Mesendoderm (in vitro differentiated cells): Measurements from ENCODE around the gene LRRC31.
A peak's percentile ranks its signal among the peaks of the same experiment; 100 is the strongest.

Experiments
- DNase-seq: peaks from one replicate; pipeline ENCODE4 v3.0.0; 2013
- H2AK5ac ChIP-seq: 2 replicates; pipeline ENCODE4 v1.6.1; 2013; ENCODE audit warnings: low read length, inconsistent platforms
- H2BK120ac ChIP-seq: 2 replicates; pipeline ENCODE4 v1.6.1; 2013; ENCODE audit warnings: low read depth, mild to moderate bottlenecking, low read length, moderate library complexity, mixed read lengths
- H2BK15ac ChIP-seq: replicated peaks from 2 replicates; pipeline ENCODE4 v1.6.1; 2013; ENCODE audit warnings: low read depth, mild to moderate bottlenecking, moderate library complexity
- H2BK5ac ChIP-seq: 2 replicates; pipeline ENCODE4 v1.6.1; 2013; ENCODE audit warnings: low read length, inconsistent platforms
- H3K18ac ChIP-seq: 2 replicates; pipeline ENCODE4 v1.6.1; 2013; ENCODE audit warnings: mild to moderate bottlenecking, low read length, mixed read lengths
- H3K23ac ChIP-seq: one replicate; pipeline ENCODE4 v1.6.1; 2013; ENCODE audit warnings: low read length
- H3K27ac ChIP-seq: 2 replicates; pipeline ENCODE4 v1.5.1; 2013; ENCODE audit warnings: low read depth, mild to moderate bottlenecking, inconsistent platforms, low read length, moderate library complexity
- H3K27me3 ChIP-seq: 2 replicates; pipeline ENCODE4 v1.6.1; 2013; ENCODE audit warnings: low read length, control low read depth, mild to moderate bottlenecking, inconsistent platforms; ENCODE audit not compliant: insufficient read depth, poor library complexity
- H3K36me3 ChIP-seq: 2 replicates; pipeline ENCODE4 v1.6.1; 2013; ENCODE audit warnings: low read length, inconsistent platforms; ENCODE audit not compliant: control insufficient read depth, insufficient read depth
- H3K4ac ChIP-seq: one replicate; pipeline ENCODE4 v1.6.1; 2013; ENCODE audit warnings: low read depth, mild to moderate bottlenecking, low read length, moderate library complexity
- H3K4me1 ChIP-seq: 2 replicates; pipeline ENCODE4 v1.6.1; 2013; ENCODE audit warnings: low read depth, low read length, inconsistent platforms; ENCODE audit not compliant: control insufficient read depth
- H3K4me2 ChIP-seq: 2 replicates; pipeline ENCODE4 v1.6.1; 2013; ENCODE audit warnings: low read length
- H3K4me3 ChIP-seq: 2 replicates; pipeline ENCODE4 v1.5.1; 2013; ENCODE audit warnings: mild to moderate bottlenecking, low read length
- H3K56ac ChIP-seq: one replicate; pipeline ENCODE4 v1.6.1; 2013; ENCODE audit warnings: low read length
- H3K79me1 ChIP-seq: 2 replicates; pipeline ENCODE4 v1.6.1; 2013; ENCODE audit warnings: low read length, inconsistent platforms
- H3K79me2 ChIP-seq: 2 replicates; pipeline ENCODE4 v1.6.1; 2013; ENCODE audit warnings: mild to moderate bottlenecking, low read length; ENCODE audit not compliant: control insufficient read depth, insufficient read depth
- H3K9ac ChIP-seq: 2 replicates; pipeline ENCODE4 v1.6.1; 2013; ENCODE audit warnings: low read length, inconsistent platforms
- H4K5ac ChIP-seq: one replicate; pipeline ENCODE4 v1.6.1; 2013; ENCODE audit warnings: low read length
- H4K8ac ChIP-seq: one replicate; pipeline ENCODE4 v1.6.1; 2013; ENCODE audit warnings: low read depth, mild to moderate bottlenecking, control low read depth, low read length, moderate library complexity
- WGBS: extraction: QIAGEN DNeasy Blood & Tissue Kit; methylation state at CpG from one replicate; pipeline ENCODE4 v1.1.7; 2013; ENCODE audit warnings: low lambda C conversion rate, missing lambda C conversion rate; ENCODE audit not compliant: insufficient coverage; ENCODE audit errors: extremely low coverage; 5-methylcytosine and 5-hydroxymethylcytosine counted together

LRRC31 gene

DNA sequence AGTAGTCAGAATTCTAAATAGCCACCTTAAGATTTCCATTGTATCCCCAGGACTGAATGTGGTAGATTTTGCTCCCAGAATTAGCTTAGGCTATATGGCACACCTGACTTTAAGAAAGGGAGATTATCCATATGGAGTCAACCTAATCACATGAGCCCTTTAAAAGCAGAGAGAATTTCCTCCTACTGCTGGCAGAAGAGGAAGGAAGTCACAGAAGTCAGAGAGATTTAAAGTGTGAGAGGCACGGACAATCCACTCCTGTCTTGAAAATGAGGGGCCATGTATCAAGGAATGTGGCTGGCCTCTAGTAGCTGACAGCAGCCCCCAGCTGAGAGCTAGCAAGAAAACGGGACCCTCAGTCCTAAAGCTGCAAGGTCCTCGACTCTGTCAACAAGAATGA is 26.8 kb downstream of the LRRC31 start:
- H3K79me2 ChIP-seq, result no peaks in the 10 kb centered on the region
- no peak overlapping the region for H2BK15ac ChIP-seq
- no peak overlapping the region for H3K4me3 ChIP-seq
- H2BK120ac ChIP-seq, result no peak overlapping the region
- no peaks in the 10 kb centered on the region for H3K36me3 ChIP-seq
- no peak overlapping the region for H3K4ac ChIP-seq
- no CpG with 5 or more reads among the region's 3 CpGs for WGBS
- H2AK5ac ChIP-seq, result no peak overlapping the region
- H2BK5ac ChIP-seq, result no peak overlapping the region
- H3K4me2 ChIP-seq, result no peak overlapping the region
- H3K27me3 ChIP-seq, result no peaks in the 10 kb centered on the region
- no peaks in the 10 kb centered on the region for H3K79me1 ChIP-seq
- no peak overlapping the region for H3K9ac ChIP-seq
- no peak for DNase-seq
- no peak overlapping the region for H3K56ac ChIP-seq
- no peak overlapping the region for H3K18ac ChIP-seq
- H3K4me1 ChIP-seq, result no peaks in the 10 kb centered on the region
- no peak overlapping the region for H4K5ac ChIP-seq
- no peak overlapping the region for H3K27ac ChIP-seq
- H3K23ac ChIP-seq, result no peak overlapping the region
- no peak overlapping the region for H4K8ac ChIP-seq

GRCh38 chr3:169841171-169841570 is 28.6 kb downstream of the LRRC31 start:
- no peaks in the 10 kb centered on the region for H3K27me3 ChIP-seq
- no peak overlapping the region for H2BK5ac ChIP-seq
- no peaks in the 10 kb centered on the region for H3K79me2 ChIP-seq
- H3K4ac ChIP-seq, result no peak overlapping the region
- H2BK120ac ChIP-seq, result no peak overlapping the region
- no CpG with 5 or more reads among the region's 4 CpGs for WGBS
- no peaks in the 10 kb centered on the region for H3K4me1 ChIP-seq
- H3K79me1 ChIP-seq, result no peaks in the 10 kb centered on the region
- H3K27ac ChIP-seq, result no peak overlapping the region
- H2BK15ac ChIP-seq, result no peak overlapping the region
- no peak overlapping the region for H3K56ac ChIP-seq
- H3K18ac ChIP-seq, result no peak overlapping the region
- no peak overlapping the region for H3K23ac ChIP-seq
- H3K4me2 ChIP-seq, result no peak overlapping the region
- DNase-seq, result no peak
- no peak overlapping the region for H4K5ac ChIP-seq
- no peak overlapping the region for H2AK5ac ChIP-seq
- H3K9ac ChIP-seq, result no peak overlapping the region
- no peak overlapping the region for H3K4me3 ChIP-seq
- H3K36me3 ChIP-seq, result no peaks in the 10 kb centered on the region
- no peak overlapping the region for H4K8ac ChIP-seq

- H3K27ac ChIP-seq, result no peak overlapping the region
- H4K8ac ChIP-seq, result no peak overlapping the region
- H3K27me3 ChIP-seq, result no peaks in the 10 kb centered on the region
- H3K36me3 ChIP-seq, result no peaks in the 10 kb centered on the region
- H3K79me1 ChIP-seq, result no peaks in the 10 kb centered on the region
- no peak overlapping the region for H3K23ac ChIP-seq
- no peak overlapping the region for H2BK120ac ChIP-seq
- H3K79me2 ChIP-seq, result no peaks in the 10 kb centered on the region
- H2BK15ac ChIP-seq, result no peak overlapping the region
- no peak overlapping the region for H3K18ac ChIP-seq
- DNase-seq, result no peak
- H3K4me1 ChIP-seq, result no peaks in the 10 kb centered on the region
- no CpG with 5 or more reads among the region's 1 CpG for WGBS
- H3K56ac ChIP-seq, result no peak overlapping the region
- no peak overlapping the region for H3K4me3 ChIP-seq
- no peak overlapping the region for H3K4ac ChIP-seq
- no peak overlapping the region for H3K4me2 ChIP-seq
- no peak overlapping the region for H3K9ac ChIP-seq
- no peak overlapping the region for H2BK5ac ChIP-seq
- no peak overlapping the region for H4K5ac ChIP-seq
- H2AK5ac ChIP-seq, result no peak overlapping the region
Measured at GRCh38 chr3:169838511-169839030, 31.2 kb downstream of the LRRC31 start.

GRCh38 chr3:169836942-169837275 is 32.8 kb downstream of the LRRC31 start:
- Histone ChIP-seq H3K4me1 (no peaks in the 10 kb centered on the region), H3K27ac (no peak overlapping the region), H3K27me3 (no peaks in the 10 kb centered on the region), H3K4me3 (no peak overlapping the region), H3K36me3 (no peaks in the 10 kb centered on the region), H2BK15ac (no peak overlapping the region), H4K8ac (no peak overlapping the region), H3K4me2 (no peak overlapping the region), H2AK5ac (no peak overlapping the region), H4K5ac (no peak overlapping the region), H3K79me2 (no peaks in the 10 kb centered on the region), H2BK5ac (no peak overlapping the region), H3K9ac (no peak overlapping the region), H2BK120ac (no peak overlapping the region), H3K56ac (no peak overlapping the region), H3K23ac (no peak overlapping the region), H3K4ac (no peak overlapping the region), H3K79me1 (no peaks in the 10 kb centered on the region), H3K18ac (no peak overlapping the region)
- no CpG with 5 or more reads among the region's 3 CpGs for WGBS
- no peak for DNase-seq

DNA sequence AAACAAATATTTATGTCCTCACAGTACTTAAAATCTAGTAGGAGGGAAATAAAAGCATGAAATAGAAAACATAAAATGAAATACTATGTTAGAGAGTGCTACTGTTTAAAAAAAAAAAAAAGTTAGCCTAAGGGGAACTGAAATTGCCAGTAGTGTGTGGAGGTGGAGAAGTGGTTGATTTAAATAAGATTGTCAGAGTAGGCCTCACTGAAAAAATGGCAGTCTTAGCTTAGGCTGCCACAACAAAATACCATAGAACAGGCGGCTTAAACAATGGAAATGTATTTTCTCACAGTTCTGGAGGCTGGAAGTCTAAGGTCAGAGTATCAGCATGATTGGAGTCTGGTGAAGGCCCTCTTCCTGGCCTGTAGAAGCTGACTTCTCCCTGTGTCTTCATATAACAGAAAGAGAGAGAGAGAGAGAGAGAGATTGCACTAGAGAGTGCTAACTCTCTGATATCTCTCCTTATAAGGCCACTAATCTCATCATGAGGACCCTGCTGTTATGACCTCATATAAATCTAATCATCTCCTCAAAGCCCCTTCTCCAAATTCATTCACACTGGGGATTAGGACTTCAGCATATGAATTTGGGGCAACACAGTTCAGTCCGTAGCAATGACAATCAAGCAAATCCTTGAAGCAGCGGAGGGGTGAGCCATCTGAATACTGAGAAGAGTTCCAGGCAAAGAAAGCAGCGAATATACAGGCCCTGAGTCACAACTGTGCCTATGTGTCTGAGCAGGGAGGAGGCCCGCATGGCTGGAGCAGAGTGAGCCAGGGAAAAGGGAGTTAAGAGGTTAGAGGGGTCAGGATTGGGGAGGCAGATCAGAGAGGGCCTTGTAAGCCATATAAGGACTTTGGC is 33.4 kb downstream of the LRRC31 start:
- Histone ChIP-seq H3K56ac (no peak overlapping the region), H4K5ac (no peak overlapping the region), H3K9ac (no peak overlapping the region), H3K4me1 (no peaks in the 10 kb centered on the region), H4K8ac (no peak overlapping the region), H3K4me3 (no peak overlapping the region), H3K4me2 (no peak overlapping the region), H2BK120ac (no peak overlapping the region), H3K18ac (no peak overlapping the region), H3K79me1 (no peaks in the 10 kb centered on the region), H3K27ac (no peak overlapping the region), H3K36me3 (no peaks in the 10 kb centered on the region), H3K79me2 (no peaks in the 10 kb centered on the region), H2BK5ac (no peak overlapping the region), H2BK15ac (no peak overlapping the region), H2AK5ac (no peak overlapping the region), H3K23ac (no peak overlapping the region), H3K27me3 (no peaks in the 10 kb centered on the region), H3K4ac (no peak overlapping the region)
- peak; percentile 30 for DNase-seq
- no CpG with 5 or more reads among the region's 5 CpGs for WGBS

GRCh38 chr3:169835533-169835932 is 34.2 kb downstream of the LRRC31 start:
- Histone ChIP-seq H3K4me3 (no peak overlapping the region), H2BK120ac (no peak overlapping the region), H3K36me3 (no peaks in the 10 kb centered on the region), H2BK15ac (no peak overlapping the region), H3K4me1 (no peaks in the 10 kb centered on the region), H2AK5ac (no peak overlapping the region), H3K4ac (no peak overlapping the region), H4K5ac (no peak overlapping the region), H3K18ac (no peak overlapping the region), H3K79me1 (no peaks in the 10 kb centered on the region), H3K9ac (no peak overlapping the region), H3K27me3 (no peaks in the 10 kb centered on the region), H3K27ac (no peak overlapping the region), H3K23ac (no peak overlapping the region), H3K56ac (no peak overlapping the region), H4K8ac (no peak overlapping the region), H2BK5ac (no peak overlapping the region), H3K79me2 (no peaks in the 10 kb centered on the region), H3K4me2 (no peak overlapping the region)
- no CpG with 5 or more reads among the region's 1 CpG for WGBS
- DNase-seq, result no peak
